Cardiac fibroblast (primary cell): Measurements from ENCODE around the gene MICAL1.

Experiments
- DNase-seq, 2 donors: peaks; one replicate each; pipeline versions ENCODE4 v3.0.0 to v3.0.0-alpha.2; 2010; ENCODE audit warnings: low read depth in 2 of 2
- H3K4me3 ChIP-seq, 2 donors: replicated peaks in 1 of 2; 1 replicate in 1 of 2; 2 replicates in 1 of 2; pipeline ENCODE4 v1.5.1; 2011; ENCODE audit warnings: low read depth in 2 of 2, low read length in 2 of 2, mild to moderate bottlenecking in 2 of 2, moderate library complexity in 1 of 2
- CTCF ChIP-seq: IDR thresholded peaks from one replicate; pipeline ENCODE4 v1.5.1; 2011; ENCODE audit warnings: low read depth, mild to moderate bottlenecking, low read length, inconsistent platforms

The MICAL1 gene

DNA sequence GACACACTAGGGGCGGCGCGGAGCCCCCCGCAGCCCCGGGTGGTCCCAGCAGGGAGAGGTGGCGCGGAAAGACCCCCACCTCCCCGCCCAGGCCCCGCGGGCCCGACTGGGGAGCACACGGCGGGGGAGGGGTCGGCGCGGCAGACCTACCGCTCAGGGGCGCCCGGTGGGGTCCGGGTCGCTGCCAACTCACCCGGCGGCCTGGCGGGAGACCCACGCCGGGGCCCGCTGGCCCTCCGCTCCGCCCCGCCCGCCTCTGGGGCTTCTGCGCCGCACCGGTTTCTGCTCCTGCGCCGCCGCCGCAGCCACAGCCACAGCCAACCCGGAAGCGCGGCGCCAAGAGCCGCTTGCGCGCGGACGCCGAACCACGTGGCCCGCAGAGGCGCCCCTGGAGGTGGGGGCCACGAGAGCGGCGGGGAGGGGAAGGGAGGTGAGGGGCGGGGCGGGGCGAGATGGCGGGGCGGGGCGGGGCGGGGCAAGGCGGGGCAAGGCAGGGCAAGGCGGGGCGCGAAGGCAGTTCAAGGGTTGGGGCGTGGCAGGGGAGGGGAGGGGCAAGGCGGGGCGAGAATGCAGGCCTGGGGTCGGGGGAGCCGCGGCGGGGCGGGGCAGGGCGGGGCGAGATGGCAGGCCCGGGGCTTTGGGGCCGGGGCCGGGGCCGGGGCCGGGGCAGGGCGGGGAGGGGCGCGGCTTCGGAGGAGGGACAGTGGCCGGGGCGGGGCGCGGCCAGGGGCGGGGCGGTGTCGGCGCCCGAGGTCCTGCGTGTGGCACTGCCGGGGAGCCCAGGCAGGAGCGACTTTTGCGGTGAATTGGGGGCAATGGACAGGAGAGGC is 27.5 kb upstream of the MICAL1 start, which contains the start of gene ZBTB24:
Gene ZBTB24, minus strand, starts transcription at position 315 of the 830 bp plus-strand sequence. CDS start 1,193 bp downstream, outside the sequence.
- peak within 1 kb of the TSS; percentile 70 to 77 for H3K4me3 ChIP-seq
- TF ChIP-seq CTCF: no peak
- DNase-seq: peak; percentile 85 to 94

DNA sequence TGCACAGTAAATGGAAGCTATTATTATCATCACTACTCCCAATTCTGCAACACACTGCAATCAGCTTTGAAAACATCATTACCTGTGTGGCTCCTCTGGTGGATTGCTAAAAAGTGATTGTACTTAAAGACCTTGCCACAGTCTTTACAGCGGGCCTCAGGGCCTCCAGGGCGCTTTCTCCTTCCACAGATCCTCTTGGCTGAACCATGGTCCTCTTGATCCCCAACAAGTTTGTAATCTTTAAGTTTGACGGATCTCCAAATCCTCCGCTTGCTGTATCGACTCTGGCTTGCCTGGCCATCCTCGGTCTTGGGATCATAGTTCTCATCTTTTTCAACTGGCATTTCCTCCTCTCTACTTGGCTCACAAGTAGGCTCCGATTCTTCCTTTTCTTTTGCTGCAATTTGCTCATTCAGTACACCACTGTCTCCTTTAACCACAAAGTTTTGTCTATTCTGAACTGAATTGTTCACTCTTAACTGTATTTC is 25.5 kb upstream of the MICAL1 start:
- no peak overlapping the region for H3K4me3 ChIP-seq
- DNase-seq: no peak
- TF ChIP-seq CTCF: no peak

DNA sequence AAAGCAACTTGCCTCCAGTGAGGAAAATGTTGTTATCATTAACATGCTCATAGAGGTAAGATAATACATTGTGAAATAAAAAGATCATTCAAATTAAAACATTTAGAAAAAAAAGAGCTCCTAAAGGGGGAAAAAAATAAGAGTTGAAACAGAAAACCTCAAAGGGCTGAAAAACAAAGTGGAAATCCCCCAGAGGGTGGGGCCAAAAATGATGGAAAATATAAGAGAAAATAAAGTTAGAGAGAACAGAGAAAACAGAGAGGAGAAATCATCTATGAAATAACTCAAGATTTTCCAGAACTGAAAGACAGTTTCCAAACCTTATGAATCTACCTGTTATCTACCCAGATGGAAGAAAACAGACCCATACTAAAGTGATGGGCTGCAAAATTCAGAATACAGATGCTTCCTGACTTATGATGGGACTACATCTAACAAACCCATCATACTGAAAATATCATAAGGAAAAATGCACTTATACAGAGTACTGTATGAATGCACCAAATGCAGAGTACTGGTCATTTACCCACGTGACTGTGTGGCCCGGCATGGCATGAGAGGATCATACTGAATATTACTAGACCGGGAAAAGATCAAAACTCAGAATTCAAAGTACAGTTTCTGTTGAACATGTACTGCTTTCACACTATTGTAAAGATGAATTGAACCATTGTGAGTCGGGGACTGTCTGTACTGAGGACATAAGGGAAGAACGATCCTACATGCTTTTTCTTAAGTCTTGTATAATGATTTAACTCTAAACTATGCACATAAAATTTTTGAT is 23.5 kb upstream of the MICAL1 start:
- H3K4me3 ChIP-seq: no peak overlapping the region
- DNase-seq: no peak
- no peak for TF ChIP-seq CTCF

DNA sequence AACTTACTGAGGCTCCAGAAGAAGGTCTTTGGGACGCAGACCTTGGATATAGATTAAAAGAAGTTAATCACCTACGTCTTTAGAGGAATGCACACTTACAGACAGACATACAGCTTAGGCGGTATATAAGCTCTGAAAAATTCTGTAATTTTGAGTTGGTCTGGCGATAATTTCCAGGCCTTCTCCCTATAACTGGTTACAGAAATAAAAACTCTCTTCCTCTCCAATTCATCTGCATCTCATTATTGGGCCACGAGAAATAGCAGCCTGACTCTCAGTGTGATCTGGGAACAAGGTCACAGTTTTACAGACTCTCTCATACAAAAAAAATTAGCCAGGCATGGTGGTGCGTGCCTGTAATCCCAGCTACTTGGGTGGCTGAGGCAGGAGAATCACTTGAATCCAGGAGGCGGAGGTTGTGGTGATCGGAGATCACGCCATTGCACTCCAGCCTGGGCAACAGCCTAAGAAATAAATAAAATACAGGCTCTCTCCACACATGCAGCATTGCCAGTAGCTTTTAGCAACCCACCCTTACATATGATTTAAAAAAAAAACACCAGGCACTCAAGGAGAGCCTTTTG is 22.7 kb upstream of the MICAL1 start:
- H3K4me3 ChIP-seq: no peak overlapping the region
- no peak for TF ChIP-seq CTCF
- no peak for DNase-seq

- no peak overlapping the region for H3K4me3 ChIP-seq
- DNase-seq: no peak
- TF ChIP-seq CTCF: no peak
Observed at GRCh38 chr6:109477725-109478124, 22.2 kb upstream of the MICAL1 start.

DNA sequence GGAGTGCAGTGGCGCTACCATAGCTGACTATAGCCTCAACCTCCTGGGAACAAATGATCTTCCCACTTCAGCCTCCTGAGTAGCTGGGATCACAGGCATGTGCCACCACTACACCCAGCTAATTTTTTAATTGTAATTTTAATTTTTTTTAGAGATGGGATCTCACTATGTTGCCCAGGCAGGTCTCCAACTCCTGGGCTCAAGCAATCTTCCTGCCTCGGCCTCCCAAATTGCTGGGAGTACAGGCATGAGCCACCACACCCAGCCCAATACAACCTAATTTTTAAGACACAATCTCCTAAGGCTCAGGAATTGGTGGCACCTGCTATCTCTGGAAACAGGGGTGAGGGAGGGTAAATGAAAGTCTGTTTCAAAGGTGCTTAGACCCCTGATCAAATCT is 21.6 kb upstream of the MICAL1 start:
- no peak for TF ChIP-seq CTCF
- DNase-seq: no peak
- H3K4me3 ChIP-seq: no peak overlapping the region
